BJ (cell line): ENCODE measurements around the gene NOVA2. TPM values are rescaled to one million over a fixed set of nuclear protein-coding genes. Genes with fewer than 3 reads are reported as not detected.

ENCODE experiments used
- CTCF ChIA-PET: fragments of 350-600 bp; formaldehyde crosslinking; extraction: SDS; loops from one replicate; lab custom pipeline; 2021; ENCODE audit warnings: antibody characterized with exemption, inconsistent platforms; lab: Yijun Ruan, JAX
- POLR2A ChIA-PET: fragments of 300-600 bp; sonication (Branson Sonifier 250); formaldehyde crosslinking; extraction: SDS; loops from one replicate; lab custom pipeline; 2021; ENCODE audit warnings: antibody characterized with exemption; lab: Charles Lee
- DNase-seq: peaks from one replicate; pipeline ENCODE4 v3.0.0-alpha.2; 2011; ENCODE audit warnings: low read depth
- H3K27me3 ChIP-seq: 2 replicates; pipeline ENCODE4 v1.6.0; 2011; ENCODE audit warnings: low read length; ENCODE audit not compliant: control insufficient read depth, insufficient read depth
- H3K36me3 ChIP-seq: 2 replicates; pipeline ENCODE4 v1.5.1; 2011; ENCODE audit warnings: low read length; ENCODE audit not compliant: control insufficient read depth, insufficient read depth
- H3K4me3 ChIP-seq: 2 replicates; pipeline ENCODE4 v1.5.1; 2011; ENCODE audit warnings: low read depth, mild to moderate bottlenecking, control low read depth, low read length
- CTCF ChIP-seq: IDR thresholded peaks from 2 replicates; pipeline ENCODE4 v1.5.1; 2011; ENCODE audit warnings: low read depth, mild to moderate bottlenecking, control low read depth, inconsistent platforms, low read length, moderate library complexity; ENCODE audit not compliant: insufficient read depth
- polyA plus RNA-seq: library from polyadenylated mRNA; depleted of rRNA; stranded (reverse); fragments of >200 nt; gene quantifications from 2 replicates; pipeline ENCODE4 v1.2.3, GENCODE V29; 2011

Gene NOVA2
- polyA plus RNA-seq, 1 experiment, result 0.01 TPM

- Histone ChIP-seq H3K27me3 (peaks cover 29% of the 10 kb centered on the region), H3K4me3 (no peak overlapping the region), H3K36me3 (no peaks in the 10 kb centered on the region)
- TF ChIP-seq CTCF, result no peak
- no peak for DNase-seq
- ChIA-PET POLR2A (no interaction called here), CTCF (interaction anchor here (1.0 kb wide), 1 partner anchor 8 kb away, joined by 3 read pairs; no protein-coding TSS in a partner anchor)
Measured at GRCh38 chr19:45971260-45971902, 2.3 kb downstream of the NOVA2 start.

GRCh38 chr19:45969676-45970075, 4.0 kb downstream of the NOVA2 start:
- TF ChIP-seq CTCF, result no peak
- Histone ChIP-seq H3K27me3 (peaks cover 30% of the 10 kb centered on the region), H3K36me3 (no peaks in the 10 kb centered on the region), H3K4me3 (no peak overlapping the region)
- CTCF ChIA-PET, result interaction anchor here (1.2 kb wide), 1 partner anchor 9 kb away, joined by 5 read pairs; no protein-coding TSS in a partner anchor
- POLR2A ChIA-PET, result no interaction called here
- DNase-seq, result no peak

- no peak for TF ChIP-seq CTCF
- no peak overlapping the region for H3K4me3 ChIP-seq
- POLR2A ChIA-PET, result no interaction called here
- CTCF ChIA-PET, result interaction anchor here (0.6 kb wide), 1 partner anchor 39 kb away, joined by 3 read pairs; no protein-coding TSS in a partner anchor
- DNase-seq, result no peak
- no peaks in the 10 kb centered on the region for H3K36me3 ChIP-seq
- H3K27me3 ChIP-seq, result peaks cover 25% of the 10 kb centered on the region
Measured at GRCh38 chr19:45968626-45969025, 5.0 kb downstream of the NOVA2 start.

GRCh38 chr19:45967246-45967645, 6.4 kb downstream of the NOVA2 start:
- no peak overlapping the region for H3K4me3 ChIP-seq
- H3K36me3 ChIP-seq, result no peaks in the 10 kb centered on the region
- ChIA-PET POLR2A (no interaction called here), CTCF (no interaction called here)
- H3K27me3 ChIP-seq, result peaks cover 19% of the 10 kb centered on the region
- no peak for TF ChIP-seq CTCF
- no peak for DNase-seq

- H3K4me3 ChIP-seq, result no peak overlapping the region
- no peak for DNase-seq
- TF ChIP-seq CTCF, result no peak
- ChIA-PET POLR2A (no interaction called here), CTCF (no interaction called here)
- H3K36me3 ChIP-seq, result no peaks in the 10 kb centered on the region
- peaks cover 13% of the 10 kb centered on the region for H3K27me3 ChIP-seq
Measured at GRCh38 chr19:45962021-45962420, 11.6 kb downstream of the NOVA2 start.
